ENCODE results near the gene LCP2.

DNA sequence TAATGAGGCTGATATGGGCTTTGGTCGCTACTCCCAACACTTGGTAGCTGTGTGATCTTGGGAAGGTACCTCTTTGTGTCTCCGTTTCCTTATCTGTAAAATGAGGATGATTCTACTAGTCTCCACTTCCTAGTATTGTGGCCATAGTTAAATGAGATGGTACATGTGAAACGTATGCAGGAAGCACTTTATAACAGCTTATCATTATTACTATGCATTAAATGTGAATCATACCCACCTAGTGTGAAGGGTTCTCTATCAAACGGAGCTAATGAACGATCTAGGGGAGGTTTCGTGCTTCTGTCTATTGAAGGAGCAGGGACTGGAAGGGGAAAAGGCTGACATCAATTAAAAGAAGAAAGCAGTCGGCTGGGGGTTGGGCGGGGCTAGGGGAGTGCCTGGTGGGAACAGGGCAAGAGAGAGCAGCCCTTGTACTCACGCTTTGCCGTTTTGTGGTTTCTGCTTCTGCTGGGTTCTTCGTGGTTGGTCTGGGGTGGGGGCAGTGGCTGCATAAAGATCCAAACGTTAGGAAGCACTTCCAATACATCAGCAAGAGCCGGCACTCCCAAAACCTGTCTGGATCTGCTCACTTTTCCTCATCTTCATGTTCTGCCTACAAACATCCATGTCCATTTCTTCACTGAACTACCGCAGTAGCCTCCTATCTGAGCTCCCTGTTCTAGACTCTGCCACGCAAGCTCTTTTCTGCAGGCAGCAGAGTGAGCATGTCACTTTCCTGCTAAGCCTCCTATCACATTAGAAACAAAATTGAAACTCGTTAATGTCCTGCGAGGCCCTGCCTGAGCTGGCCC, 30.8 kb downstream of the LCP2 start:
- TF ChIP-seq NR2C2 (IDR thresholded peaks at IDR 0.05; ENCODE audit: borderline replicate concordance, control insufficient read depth, insufficient read length, low read depth) (no peak), RAD51 (IDR thresholded peaks at IDR 0.05) (no peak), ZNF384 (IDR thresholded peaks at IDR 0.05; ENCODE audit: borderline replicate concordance, low read depth, low read length) (no peak), POLR2A (IDR thresholded peaks at IDR 0.05; ENCODE audit: low read depth, low read length) (no peak), FOXM1 (IDR thresholded peaks at IDR 0.05; ENCODE audit: low read depth, low read length) (no peak), CHD2 (IDR thresholded peaks at IDR 0.05; ENCODE audit: borderline replicate concordance, low read depth, low read length) (no peak), HDAC2 (IDR thresholded peaks at IDR 0.05) (no peak)
- TF ChIP-seq, protein P1, sequence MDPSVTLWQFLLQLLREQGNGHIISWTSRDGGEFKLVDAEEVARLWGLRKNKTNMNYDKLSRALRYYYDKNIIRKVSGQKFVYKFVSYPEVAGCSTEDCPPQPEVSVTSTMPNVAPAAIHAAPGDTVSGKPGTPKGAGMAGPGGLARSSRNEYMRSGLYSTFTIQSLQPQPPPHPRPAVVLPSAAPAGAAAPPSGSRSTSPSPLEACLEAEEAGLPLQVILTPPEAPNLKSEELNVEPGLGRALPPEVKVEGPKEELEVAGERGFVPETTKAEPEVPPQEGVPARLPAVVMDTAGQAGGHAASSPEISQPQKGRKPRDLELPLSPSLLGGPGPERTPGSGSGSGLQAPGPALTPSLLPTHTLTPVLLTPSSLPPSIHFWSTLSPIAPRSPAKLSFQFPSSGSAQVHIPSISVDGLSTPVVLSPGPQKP (IDR thresholded peaks at IDR 0.05; ENCODE audit: low read depth, low read length): no peak
- TF ChIP-seq, protein P2, sequence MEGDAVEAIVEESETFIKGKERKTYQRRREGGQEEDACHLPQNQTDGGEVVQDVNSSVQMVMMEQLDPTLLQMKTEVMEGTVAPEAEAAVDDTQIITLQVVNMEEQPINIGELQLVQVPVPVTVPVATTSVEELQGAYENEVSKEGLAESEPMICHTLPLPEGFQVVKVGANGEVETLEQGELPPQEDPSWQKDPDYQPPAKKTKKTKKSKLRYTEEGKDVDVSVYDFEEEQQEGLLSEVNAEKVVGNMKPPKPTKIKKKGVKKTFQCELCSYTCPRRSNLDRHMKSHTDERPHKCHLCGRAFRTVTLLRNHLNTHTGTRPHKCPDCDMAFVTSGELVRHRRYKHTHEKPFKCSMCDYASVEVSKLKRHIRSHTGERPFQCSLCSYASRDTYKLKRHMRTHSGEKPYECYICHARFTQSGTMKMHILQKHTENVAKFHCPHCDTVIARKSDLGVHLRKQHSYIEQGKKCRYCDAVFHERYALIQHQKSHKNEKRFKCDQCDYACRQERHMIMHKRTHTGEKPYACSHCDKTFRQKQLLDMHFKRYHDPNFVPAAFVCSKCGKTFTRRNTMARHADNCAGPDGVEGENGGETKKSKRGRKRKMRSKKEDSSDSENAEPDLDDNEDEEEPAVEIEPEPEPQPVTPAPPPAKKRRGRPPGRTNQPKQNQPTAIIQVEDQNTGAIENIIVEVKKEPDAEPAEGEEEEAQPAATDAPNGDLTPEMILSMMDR (IDR thresholded peaks at IDR 0.05 in 2 of 3, conservative IDR thresholded peaks at IDR 0.05 in 1 of 3; ENCODE audit: control insufficient read depth in 2 of 3, extremely low read depth in 1 of 3, insufficient read depth in 1 of 3, low read depth in 3 of 3, low read length in 3 of 3): no peak
